HG03066 (cell line): ENCODE measurements around the gene TMEM272.

Experiments
- ATAC-seq: cut with Tn5 transposase; IDR thresholded peaks from one replicate; pipeline ENCODE4 v1.9.1; 2021; ENCODE audit warnings: low read depth; ENCODE audit not compliant: unreplicated experiment

The TMEM272 gene

GRCh38 chr13:51784097-51784496 lies 60.9 kb downstream of the TMEM272 start:
- ATAC-seq = no peak

- no peak for ATAC-seq
Observed at GRCh38 chr13:51783428-51784094, 61.4 kb downstream of the TMEM272 start.

DNA sequence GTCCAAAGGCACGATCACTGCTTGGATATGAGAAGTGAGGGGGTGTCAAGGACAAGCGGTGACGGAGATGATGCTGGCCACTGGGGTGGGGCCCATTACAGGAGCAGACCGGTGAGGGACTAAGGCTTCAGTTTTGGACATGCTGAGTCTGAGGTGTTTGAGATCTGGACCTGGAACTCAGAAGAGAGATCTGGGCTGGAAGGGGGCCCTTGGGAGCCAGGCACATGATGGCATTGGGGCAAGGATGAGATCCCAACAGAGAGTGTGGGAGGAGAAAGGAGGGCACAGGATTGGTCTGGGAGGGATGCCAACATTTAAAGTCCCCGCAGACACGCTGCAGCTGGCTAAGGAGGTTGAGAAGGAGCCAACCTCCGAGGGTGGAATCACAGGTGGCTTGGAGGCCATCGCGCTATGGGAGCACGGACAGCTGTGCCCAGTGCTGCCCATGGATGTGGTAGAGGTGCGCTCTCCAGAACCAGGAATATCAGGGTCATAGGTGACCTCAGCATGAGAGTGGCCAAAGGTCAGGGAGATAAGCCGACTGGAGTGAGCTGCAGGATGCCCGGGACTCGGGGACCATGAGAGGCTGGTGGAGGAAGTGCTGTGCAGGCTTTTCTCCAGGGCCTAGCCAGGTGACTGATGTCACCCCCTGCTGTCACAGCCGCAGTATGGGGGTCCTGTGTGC lies 62.8 kb downstream of the TMEM272 start:
- no peak for ATAC-seq

GRCh38 chr13:51781246-51782022 lies 63.5 kb downstream of the TMEM272 start:
- no peak for ATAC-seq

GRCh38 chr13:51780099-51780498 lies 64.9 kb downstream of the TMEM272 start:
- no peak for ATAC-seq

DNA sequence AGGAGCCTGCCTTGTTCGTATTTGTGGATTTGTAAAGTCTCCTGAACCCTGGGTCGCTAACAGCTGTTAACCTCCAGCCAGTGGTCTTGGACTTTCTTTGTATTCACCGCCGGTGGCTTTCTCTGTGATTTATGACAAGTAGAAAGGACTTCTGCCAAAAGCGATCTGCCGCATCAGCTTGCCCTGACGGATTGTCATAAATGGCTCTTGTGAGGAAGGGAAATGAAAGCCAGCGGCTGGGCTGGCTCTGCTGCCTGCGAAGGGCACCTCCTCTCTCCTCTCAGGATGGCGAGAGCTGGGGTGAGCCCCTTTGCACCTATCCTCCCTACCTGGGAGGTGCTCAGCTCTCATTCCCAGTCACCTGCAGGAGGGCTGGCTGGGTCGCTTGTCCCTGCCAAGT lies 66.6 kb downstream of the TMEM272 start:
- no peak for ATAC-seq

GRCh38 chr13:51777921-51778320 lies 67.1 kb downstream of the TMEM272 start:
- no peak for ATAC-seq

DNA sequence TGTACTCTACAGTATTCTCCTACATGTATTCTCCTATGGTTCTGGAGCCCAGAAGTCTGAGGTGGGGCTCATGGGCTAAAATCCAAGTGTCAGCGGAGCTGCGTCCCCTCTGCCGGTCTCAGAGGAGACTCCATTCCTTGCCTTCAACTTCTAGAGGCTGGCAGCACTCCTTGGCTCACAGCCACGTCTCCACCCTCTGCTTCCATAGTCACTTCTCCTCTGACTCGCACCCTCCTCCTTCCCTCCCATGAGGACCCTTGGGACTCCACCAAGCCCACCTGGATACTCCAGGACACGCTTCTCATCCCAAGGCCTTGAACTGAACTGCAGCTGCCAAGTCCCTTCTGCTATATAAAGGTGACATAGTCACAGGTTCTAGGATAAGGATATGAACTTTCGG lies 68.8 kb downstream of the TMEM272 start:
- no peak for ATAC-seq

GRCh38 chr13:51773515-51773914 lies 71.5 kb downstream of the TMEM272 start:
- ATAC-seq = no peak

GRCh38 chr13:51772781-51773180 lies 72.2 kb downstream of the TMEM272 start:
- no peak for ATAC-seq

- no peak for ATAC-seq
Observed at GRCh38 chr13:51772105-51772455, 72.9 kb downstream of the TMEM272 start.

DNA sequence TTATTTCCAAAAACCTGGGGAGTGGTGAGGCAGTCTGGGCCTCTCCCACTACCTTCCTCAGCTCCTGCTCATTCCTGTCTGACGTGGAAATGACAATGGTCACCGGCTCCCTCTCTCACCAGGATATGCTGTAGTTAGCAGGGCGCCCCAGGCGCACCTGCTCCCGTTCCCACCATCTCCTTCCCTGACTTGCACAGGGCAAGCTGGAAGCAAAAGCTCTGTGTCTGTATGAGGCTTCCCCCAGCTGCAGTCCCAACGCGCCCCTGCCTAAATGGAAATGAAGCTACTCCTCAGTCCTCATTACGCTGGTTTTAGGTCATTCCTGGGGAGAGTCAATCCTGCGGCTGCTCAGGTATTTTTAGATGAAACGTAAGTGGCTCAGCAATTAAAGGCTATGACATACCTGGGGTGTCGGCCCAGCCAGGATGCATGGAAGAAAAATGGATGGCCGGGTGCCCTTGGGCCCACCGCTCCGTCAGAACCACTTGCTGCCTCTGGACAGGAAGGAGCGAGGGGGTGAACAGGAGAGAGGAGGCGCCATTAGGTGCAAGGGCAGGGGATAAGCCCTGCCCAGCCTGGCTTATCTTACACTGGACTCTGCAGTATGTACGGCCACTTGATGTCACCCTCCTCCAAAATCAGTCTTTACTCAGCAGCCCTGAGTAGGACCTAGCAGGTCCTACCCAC lies 73.4 kb downstream of the TMEM272 start:
- ATAC-seq = no peak

DNA sequence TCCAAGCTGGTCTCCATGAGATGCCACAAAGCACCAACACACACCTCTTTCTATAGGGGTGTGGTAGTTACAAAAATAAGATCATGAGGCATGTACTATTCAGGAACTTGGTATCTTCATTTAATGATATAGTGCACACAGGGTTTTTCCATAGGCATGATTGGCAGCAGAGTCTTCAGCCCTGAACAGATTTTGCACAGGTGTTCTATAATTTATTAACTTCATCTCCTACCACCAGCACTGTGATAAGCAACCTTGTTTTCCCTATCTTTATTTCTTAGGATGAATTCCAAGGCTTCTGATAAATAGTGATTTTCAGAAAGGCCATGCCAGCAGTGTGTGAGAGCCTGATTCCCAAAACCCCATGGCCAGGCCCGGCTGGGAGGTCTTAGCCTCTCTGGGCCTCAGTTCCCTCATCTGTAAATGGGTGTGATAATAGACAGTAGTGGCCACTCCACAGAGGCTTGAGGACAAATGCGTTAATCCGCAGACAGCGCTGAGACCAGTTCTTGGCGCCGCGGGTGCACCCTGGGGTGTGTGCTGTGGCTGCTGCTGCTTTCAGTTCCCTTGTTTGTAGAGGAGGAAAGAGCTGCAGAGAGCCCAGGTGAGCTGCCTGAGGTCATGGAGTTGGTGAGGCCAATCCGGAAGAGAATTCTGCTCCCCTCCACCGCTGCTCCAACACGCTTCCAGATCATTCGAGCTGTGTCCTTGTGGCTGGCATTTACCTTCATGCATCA lies 74.1 kb downstream of the TMEM272 start:
- no peak for ATAC-seq

- ATAC-seq = no peak
Observed at GRCh38 chr13:51770160-51770559, 74.8 kb downstream of the TMEM272 start.

GRCh38 chr13:51769455-51770127 lies 75.4 kb downstream of the TMEM272 start:
- ATAC-seq = no peak

- no peak for ATAC-seq
Observed at GRCh38 chr13:51768976-51769375, 76.0 kb downstream of the TMEM272 start.

GRCh38 chr13:51768378-51768921 lies 76.5 kb downstream of the TMEM272 start:
- ATAC-seq = no peak

- ATAC-seq = no peak
Observed at GRCh38 chr13:51767100-51767499, 77.9 kb downstream of the TMEM272 start.

GRCh38 chr13:51765142-51765515 lies 79.8 kb downstream of the TMEM272 start:
- no peak for ATAC-seq
